Measurements from ENCODE around the gene EEF1A2.

The EEF1A2 gene

DNA sequence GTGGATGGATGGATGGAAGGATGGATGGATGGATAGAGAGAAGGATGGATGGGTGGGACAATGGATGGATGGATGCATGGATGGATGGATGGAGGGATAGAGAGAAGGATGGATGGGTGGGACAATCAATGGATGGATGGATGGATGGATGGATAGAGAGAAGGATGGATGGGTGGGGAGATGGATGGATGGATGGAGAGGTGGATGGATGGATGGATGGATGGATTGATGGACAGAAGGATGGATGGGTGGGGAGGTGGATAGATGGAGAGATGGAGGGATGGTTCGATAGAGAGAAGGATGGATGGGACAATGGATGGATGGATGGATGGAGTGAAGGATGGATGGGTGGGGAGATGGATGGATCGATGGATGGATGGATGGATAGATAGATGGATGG lies 6.4 kb downstream of the EEF1A2 start:
- Histone ChIP-seq H3F3A (ENCODE audit: control insufficient read depth, insufficient read depth) (no peaks in the 10 kb centered on the region), H3K36me3 (ENCODE audit: control insufficient read depth, low read length) (no peaks in the 10 kb centered on the region), H3K4me3 (ENCODE audit: low read length) (no peak overlapping the region), H3K27me3 (ENCODE audit: control insufficient read depth, low read length) (peaks cover 4% of the 10 kb centered on the region; the same call in 1 of the 2 replicates), H3K4me2 (ENCODE audit: low read length) (no peak overlapping the region), H3K27ac (ENCODE audit: low read depth, low read length) (no peak overlapping the region), H4K20me1 (ENCODE audit: control insufficient read depth, insufficient read depth, low read depth, low read length) (peaks cover 9% of the 10 kb centered on the region; the same call in 1 of the 2 replicates), H3K9me2 (replicated peaks; ENCODE audit: control insufficient read depth, low read length) (no peaks in the 10 kb centered on the region), H3K79me2 (ENCODE audit: control insufficient read depth, low read length) (no peaks in the 10 kb centered on the region), H3K9me3 (ENCODE audit: control insufficient read depth, insufficient read depth, low read length) (no peaks in the 10 kb centered on the region), H3K4me1 (ENCODE audit: control insufficient read depth, low read length) (0 out of 2 replicates have a peak, but pooled peaks cover 4% of the 10 kb centered on the region)
- TF ChIP-seq CTCF (IDR thresholded peaks at IDR 0.05; ENCODE audit: low read depth, low read length, poor library complexity, severe bottlenecking) (no peak), EZH2phosphoT487 (IDR thresholded peaks at IDR 0.05; ENCODE audit: borderline replicate concordance, low read length) (no peak)

- no peak overlapping the region for H3K27ac ChIP-seq (ENCODE audit: low read depth, low read length)
- H3K4me2 ChIP-seq (ENCODE audit: low read length): no peak overlapping the region
- no peaks in the 10 kb centered on the region for H3K9me3 ChIP-seq (ENCODE audit: control insufficient read depth, insufficient read depth, low read length)
- TF ChIP-seq EZH2phosphoT487 (IDR thresholded peaks at IDR 0.05; ENCODE audit: borderline replicate concordance, low read length) (no peak), CTCF (IDR thresholded peaks at IDR 0.05; ENCODE audit: low read depth, low read length, poor library complexity, severe bottlenecking) (no peak)
- H3K9me2 ChIP-seq (replicated peaks; ENCODE audit: control insufficient read depth, low read length): no peaks in the 10 kb centered on the region
- no peaks in the 10 kb centered on the region for H3F3A ChIP-seq (ENCODE audit: control insufficient read depth, insufficient read depth)
- H3K27me3 ChIP-seq (ENCODE audit: control insufficient read depth, low read length): peaks cover 4% of the 10 kb centered on the region; the same call in 1 of the 2 replicates
- peaks cover 5% of the 10 kb centered on the region; the same call in 1 of the 2 replicates for H4K20me1 ChIP-seq (ENCODE audit: control insufficient read depth, insufficient read depth, low read depth, low read length)
- H3K4me3 ChIP-seq (ENCODE audit: low read length): no peak overlapping the region
- no peaks in the 10 kb centered on the region for H3K79me2 ChIP-seq (ENCODE audit: control insufficient read depth, low read length)
- 0 out of 2 replicates have a peak, but pooled peaks cover 4% of the 10 kb centered on the region for H3K4me1 ChIP-seq (ENCODE audit: control insufficient read depth, low read length)
- H3K36me3 ChIP-seq (ENCODE audit: control insufficient read depth, low read length): no peaks in the 10 kb centered on the region
Observed at GRCh38 chr20:63491635-63492230, 7.2 kb downstream of the EEF1A2 start.

DNA sequence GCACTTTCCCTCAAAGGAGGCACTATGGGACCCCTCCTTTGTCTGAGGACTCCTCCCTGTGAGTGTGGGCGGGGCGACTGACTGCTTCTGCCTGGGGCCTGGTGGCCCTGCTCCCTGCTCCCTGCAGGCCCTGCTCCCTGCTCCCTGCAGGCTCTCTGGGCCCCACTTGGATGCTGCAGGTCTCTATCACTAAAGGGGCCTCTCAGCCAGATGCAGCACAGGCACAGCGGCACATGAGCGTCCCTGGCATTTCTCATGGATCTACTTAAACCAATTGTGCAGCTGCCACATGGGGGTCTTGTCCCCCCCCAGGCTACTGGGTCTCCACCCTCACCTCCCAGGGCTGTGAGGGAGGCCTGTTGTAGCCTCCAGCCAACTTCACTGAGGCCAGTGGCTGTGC lies 7.8 kb downstream of the EEF1A2 start:
- no peak overlapping the region for H3K4me3 ChIP-seq (ENCODE audit: low read length)
- H3K9me2 ChIP-seq (replicated peaks; ENCODE audit: control insufficient read depth, low read length): no peaks in the 10 kb centered on the region
- no peak overlapping the region for H3K27ac ChIP-seq (ENCODE audit: low read depth, low read length)
- no peaks in the 10 kb centered on the region for H3F3A ChIP-seq (ENCODE audit: control insufficient read depth, insufficient read depth)
- no peaks in the 10 kb centered on the region for H3K9me3 ChIP-seq (ENCODE audit: control insufficient read depth, insufficient read depth, low read length)
- H3K79me2 ChIP-seq (ENCODE audit: control insufficient read depth, low read length): no peaks in the 10 kb centered on the region
- H3K36me3 ChIP-seq (ENCODE audit: control insufficient read depth, low read length): no peaks in the 10 kb centered on the region
- no peak overlapping the region for H3K4me2 ChIP-seq (ENCODE audit: low read length)
- no peaks in the 10 kb centered on the region for H3K4me1 ChIP-seq (ENCODE audit: control insufficient read depth, low read length)
- no peak for TF ChIP-seq EZH2phosphoT487 (IDR thresholded peaks at IDR 0.05; ENCODE audit: borderline replicate concordance, low read length)
- TF ChIP-seq CTCF (IDR thresholded peaks at IDR 0.05; ENCODE audit: low read depth, low read length, poor library complexity, severe bottlenecking): no peak
- no peaks in the 10 kb centered on the region for H4K20me1 ChIP-seq (ENCODE audit: control insufficient read depth, insufficient read depth, low read depth, low read length)
- H3K27me3 ChIP-seq (ENCODE audit: control insufficient read depth, low read length): no peaks in the 10 kb centered on the region
